22Rv1 (cell line): ENCODE measurements around the gene PRR20G.

Source experiments
- CTCF ChIP-seq: fragments of 450-650 bp; IDR thresholded peaks from 2 replicates; pipeline ENCODE4 v1.5.1; 2017; ENCODE audit warnings: mild to moderate bottlenecking
- ZFX ChIP-seq: fragments of 450-650 bp; IDR thresholded peaks from 2 replicates; pipeline ENCODE4 v1.6.1; 2017; ENCODE audit warnings: antibody characterized with exemption, borderline replicate concordance

GRCh38 chr3:127260416-127260815, 27.4 kb downstream of the PRR20G start:
- no peak for TF ChIP-seq CTCF
- TF ChIP-seq ZFX: no peak
